GF-D8 (cell line): ENCODE data around the gene RAX2.
A peak's percentile ranks its signal among the peaks of the same experiment; 100 is the strongest.

Experiments used
- DNase-seq: peaks from one replicate; lab custom pipeline; 2025; lab: John Stamatoyannopoulos, UW

RAX2 gene

GRCh38 chr19:3730457-3730958, 41.5 kb downstream of the RAX2 start:
- no peak for DNase-seq

GRCh38 chr19:3725640-3726310, 46.3 kb downstream of the RAX2 start:
- no peak for DNase-seq

GRCh38 chr19:3725121-3725520, 46.9 kb downstream of the RAX2 start:
- no peak for DNase-seq

- no peak for DNase-seq
Measured at GRCh38 chr19:3723883-3724282, 48.1 kb downstream of the RAX2 start.

- no peak for DNase-seq
Measured at GRCh38 chr19:3723110-3723488, 48.9 kb downstream of the RAX2 start.

- no peak for DNase-seq
Measured at GRCh38 chr19:3722443-3723109, 49.5 kb downstream of the RAX2 start.

GRCh38 chr19:3721887-3722442, 50.1 kb downstream of the RAX2 start:
- no peak for DNase-seq

- DNase-seq, result peak; percentile 15
Measured at GRCh38 chr19:3721131-3721886, 50.7 kb downstream of the RAX2 start.

GRCh38 chr19:3720349-3720917, 51.6 kb downstream of the RAX2 start:
- DNase-seq, result no peak

- DNase-seq, result no peak
Measured at GRCh38 chr19:3719868-3720267, 52.2 kb downstream of the RAX2 start.
